Activated CD4-positive, alpha-beta T cell treated with anti-CD3 and anti-CD28 coated beads for 36 hours (primary cell): ENCODE results near the gene PPOX. TPM values are rescaled to one million over a fixed set of nuclear protein-coding genes. Genes with fewer than 3 reads are reported as not detected.

Experiments
- ATAC-seq: fragments of 200-7000 bp; cut with Tn5 transposase; one replicate; pipeline ENCODE4 v1.10.0; 2021; ENCODE audit warnings: mild to moderate bottlenecking, moderate library complexity
- CTCF ChIA-PET: fragments of 350-600 bp; sonication (Branson Sonifier 250); formaldehyde crosslinking; loops from one replicate; lab custom pipeline; 2021; ENCODE audit warnings: antibody characterized with exemption; lab: Charles Lee
- POLR2A ChIA-PET: fragments of 350-600 bp; sonication (Branson Sonifier 250); formaldehyde crosslinking; loops from one replicate; lab custom pipeline; 2021; ENCODE audit warnings: antibody characterized with exemption, inconsistent platforms; lab: Charles Lee
- DNase-seq: peaks from one replicate; pipeline ENCODE4 v3.0.0-alpha.2; 2020
- H3K27ac Mint-ChIP-seq: one replicate; pipeline ENCODE4 v1.8.0; 2021; ENCODE audit warnings: mixed read lengths
- H3K27me3 Mint-ChIP-seq: one replicate; pipeline ENCODE4 v1.8.0; 2021; ENCODE audit warnings: mixed read lengths
- H3K36me3 Mint-ChIP-seq: one replicate; pipeline ENCODE4 v1.8.0; 2021; ENCODE audit warnings: low read depth, mixed read lengths
- H3K4me1 Mint-ChIP-seq: one replicate; pipeline ENCODE4 v1.8.0; 2021; ENCODE audit warnings: mixed read lengths
- H3K4me3 Mint-ChIP-seq: one replicate; pipeline ENCODE4 v1.8.0; 2021; ENCODE audit warnings: mild to moderate bottlenecking, moderate library complexity, mixed read lengths
- H3K9me3 Mint-ChIP-seq: one replicate; pipeline ENCODE4 v1.8.0; 2021; ENCODE audit warnings: low read depth, mixed read lengths
- intact Hi-C, 2 experiments: fragments of 100-400 bp; cut with DNase I in 1 of 2; cut with micrococcal nuclease in 1 of 2; formaldehyde crosslinking; loops; one replicate each; pipeline versions ENCODE4 v1.14.2 to v1.15.1; 2022 to 2024; cut with DNase I, micrococcal nuclease
- total RNA-seq, 2 experiments: library from RNA; stranded (reverse); gene quantifications; one replicate each; pipeline ENCODE4 v1.2.3, GENCODE V29; 2021

The PPOX gene
- total RNA-seq, 2 experiments from 2014 or later: 21.5 to 28.8 TPM

DNA sequence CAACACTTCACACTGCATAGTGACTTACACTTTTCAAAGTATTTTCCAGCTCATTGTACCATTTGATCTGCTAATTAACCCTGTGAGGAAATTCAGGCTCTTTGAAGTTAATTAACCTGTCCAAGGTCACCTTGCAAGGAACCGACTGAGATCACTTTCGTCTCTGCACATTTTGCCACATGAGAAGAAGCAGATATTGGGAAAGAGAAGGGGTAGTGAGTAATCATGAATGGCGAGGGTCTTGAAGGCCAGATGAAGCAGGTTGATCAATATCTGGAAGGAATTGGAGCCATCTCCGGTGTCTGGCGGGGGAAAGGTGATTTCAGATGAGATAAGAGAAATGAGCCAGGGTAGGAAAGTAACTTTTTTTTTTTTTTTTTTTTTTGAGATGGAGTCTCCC lies 53.8 kb downstream of the PPOX start:
- intact Hi-C loops: no loop called here
- ATAC-seq (no peak), DNase-seq (no peak)
- Mint-ChIP-seq H3K4me3 (no peak overlapping the region), H3K4me1 (peaks cover 43% of the 10 kb centered on the region), H3K36me3 (peaks cover 3% of the 10 kb centered on the region), H3K9me3 (no peaks in the 10 kb centered on the region), H3K27me3 (no peaks in the 10 kb centered on the region), H3K27ac (no peak overlapping the region)
- ChIA-PET POLR2A (no interaction called here), CTCF (interaction anchor here (0.7 to 2.5 kb wide), 9 partner anchors 9 to 162 kb away, joined by 3 to 13 read pairs (median 4); partner anchors contain the start of gene PPOX)

Other genes with a start within 250 kb of the PPOX start
- not detected for gene ITLN2, start 211.6 kb upstream of the PPOX start, total RNA-seq
- gene F11R, start 145.3 kb upstream of the PPOX start, total RNA-seq: 10 to 100 TPM; 16.9 to 25.2 TPM
- 10 to 100 TPM; 26.0 to 42.8 TPM for gene TSTD1, start 127.5 kb upstream of the PPOX start, total RNA-seq
- 10 to 100 TPM; 34.5 to 42.8 TPM for gene USF1, start 120.4 kb upstream of the PPOX start, total RNA-seq
- 100 to 1,000 TPM; 125 to 165 TPM for gene ARHGAP30, start 96.5 kb upstream of the PPOX start, total RNA-seq
- gene NECTIN4, start 76.9 kb upstream of the PPOX start, total RNA-seq: not detected
- under 1 TPM; 0.39 to 0.50 TPM for gene KLHDC9, start 68.1 kb upstream of the PPOX start, total RNA-seq
- 100 to 1,000 TPM; 108 to 136 TPM for gene PFDN2, start 48.4 kb upstream of the PPOX start, total RNA-seq
- 10 to 100 TPM; 58.2 to 62.1 TPM for gene NIT1, start 48.3 kb upstream of the PPOX start, total RNA-seq
- 10 to 100 TPM; 33.9 to 44.9 TPM for gene DEDD, start 33.8 kb upstream of the PPOX start, total RNA-seq
- 10 to 100 TPM; 89.2 to 98.6 TPM for gene UFC1, start 12.4 kb upstream of the PPOX start, total RNA-seq
- gene USP21, start 6.9 kb upstream of the PPOX start, total RNA-seq: 10 to 100 TPM; 25.1 to 32.0 TPM
- 10 to 100 TPM; 40.5 to 51.8 TPM for gene B4GALT3, start 11.1 kb downstream of the PPOX start, total RNA-seq
- gene ADAMTS4, start 32.6 kb downstream of the PPOX start, total RNA-seq: under 1 TPM; 0.40 to 0.71 TPM
- gene NDUFS2, start 35.9 kb downstream of the PPOX start, total RNA-seq: 10 to 100 TPM; 71.8 to 92.0 TPM
- 1 to 10 TPM in 1 of 2 experiments, under 1 TPM in 1; 0.98 to 2.2 TPM for gene FCER1G, start 48.9 kb downstream of the PPOX start, total RNA-seq
- gene APOA2, start 57.2 kb downstream of the PPOX start, total RNA-seq: not detected
- gene TOMM40L, start 59.6 kb downstream of the PPOX start, total RNA-seq: 10 to 100 TPM; 12.3 to 13.2 TPM
- not detected for gene NR1I3, start 71.8 kb downstream of the PPOX start, total RNA-seq
- under 1 TPM; 0.21 to 0.27 TPM for gene PCP4L1, start 92.3 kb downstream of the PPOX start, total RNA-seq
- gene MPZ, start 143.5 kb downstream of the PPOX start, total RNA-seq: 1 to 10 TPM; 4.6 to 5.3 TPM
- 100 to 1,000 TPM; 191 to 235 TPM for gene SDHC, start 148.0 kb downstream of the PPOX start, total RNA-seq
- not detected for gene CFAP126, start 201.4 kb downstream of the PPOX start, total RNA-seq